Loucy (cell line): ENCODE data around the gene STX18.

Experiments used
- H2AFZ ChIP-seq: fragments of 200-600 bp; sonication (generic); 2 replicates; pipeline ENCODE4 v1.6.0; 2016; ENCODE audit warnings: antibody characterized with exemption, mild to moderate bottlenecking, low read length, moderate library complexity
- H3F3A ChIP-seq: fragments of 200-600 bp; 2 replicates; pipeline ENCODE4 v1.6.0; 2016; ENCODE audit warnings: antibody characterized with exemption, low read depth, mild to moderate bottlenecking
- H3K27me3 ChIP-seq: fragments of 200-600 bp; sonication (generic); 2 replicates; pipeline ENCODE4 v1.6.1; 2014; ENCODE audit warnings: low read length, mild to moderate bottlenecking; ENCODE audit not compliant: insufficient read depth, poor library complexity, severe bottlenecking
- H3K36me3 ChIP-seq: fragments of 200-600 bp; sonication (generic); 2 replicates; pipeline ENCODE4 v1.6.1; 2016; ENCODE audit warnings: low read length; ENCODE audit not compliant: insufficient read depth
- H3K4me1 ChIP-seq: fragments of 200-600 bp; sonication (generic); 2 replicates; pipeline ENCODE4 v1.5.1; 2014; ENCODE audit warnings: low read length, mild to moderate bottlenecking; ENCODE audit not compliant: insufficient read depth, poor library complexity, severe bottlenecking
- H3K4me2 ChIP-seq: fragments of 200-600 bp; sonication (generic); 2 replicates; pipeline ENCODE4 v1.6.0; 2014; ENCODE audit warnings: antibody characterized with exemption, low read length, low read depth, mild to moderate bottlenecking; ENCODE audit not compliant: poor library complexity, severe bottlenecking
- H3K4me3 ChIP-seq: fragments of 200-600 bp; sonication (generic); 2 replicates; pipeline ENCODE4 v1.5.1; 2014; ENCODE audit warnings: low read length, mild to moderate bottlenecking, mixed read lengths; ENCODE audit not compliant: poor library complexity, severe bottlenecking
- H3K79me2 ChIP-seq: fragments of 200-600 bp; sonication (generic); 2 replicates; pipeline ENCODE4 v1.6.1; 2014; ENCODE audit warnings: low read length; ENCODE audit not compliant: insufficient read depth
- H3K9ac ChIP-seq: fragments of 200-600 bp; sonication (generic); 2 replicates; pipeline ENCODE4 v1.6.0; 2014; ENCODE audit warnings: mild to moderate bottlenecking, low read depth, low read length, moderate library complexity; ENCODE audit not compliant: poor library complexity, severe bottlenecking
- H3K9me2 ChIP-seq: fragments of 200-600 bp; sonication (generic); replicated peaks from 2 replicates; pipeline ENCODE4 v1.6.1; 2016; ENCODE audit warnings: low read depth, low read length, mixed read lengths
- H3K9me3 ChIP-seq: fragments of 200-600 bp; sonication (generic); 2 replicates; pipeline ENCODE4 v1.6.1; 2014; ENCODE audit warnings: mild to moderate bottlenecking, antibody characterized with exemption, low read length, low read depth; ENCODE audit not compliant: insufficient read depth
- H4K20me1 ChIP-seq: fragments of 200-600 bp; sonication (generic); 2 replicates; pipeline ENCODE4 v1.6.0; 2014; ENCODE audit warnings: antibody characterized with exemption, low read length, mild to moderate bottlenecking; ENCODE audit not compliant: insufficient read depth, poor library complexity, severe bottlenecking
- EZH2phosphoT487 ChIP-seq: fragments of 200-600 bp; IDR thresholded peaks from 2 replicates; pipeline ENCODE4 v1.6.1; 2018; ENCODE audit warnings: antibody characterized with exemption, mild to moderate bottlenecking, moderate library complexity, borderline replicate concordance
- TF ChIP-seq, protein P1 (sequence below): fragments of 200-600 bp; sonication (generic); conservative IDR thresholded peaks from 2 replicates; pipeline ENCODE4 v1.5.1; 2014; ENCODE audit warnings: mild to moderate bottlenecking, antibody characterized with exemption, low read length

STX18 gene

DNA sequence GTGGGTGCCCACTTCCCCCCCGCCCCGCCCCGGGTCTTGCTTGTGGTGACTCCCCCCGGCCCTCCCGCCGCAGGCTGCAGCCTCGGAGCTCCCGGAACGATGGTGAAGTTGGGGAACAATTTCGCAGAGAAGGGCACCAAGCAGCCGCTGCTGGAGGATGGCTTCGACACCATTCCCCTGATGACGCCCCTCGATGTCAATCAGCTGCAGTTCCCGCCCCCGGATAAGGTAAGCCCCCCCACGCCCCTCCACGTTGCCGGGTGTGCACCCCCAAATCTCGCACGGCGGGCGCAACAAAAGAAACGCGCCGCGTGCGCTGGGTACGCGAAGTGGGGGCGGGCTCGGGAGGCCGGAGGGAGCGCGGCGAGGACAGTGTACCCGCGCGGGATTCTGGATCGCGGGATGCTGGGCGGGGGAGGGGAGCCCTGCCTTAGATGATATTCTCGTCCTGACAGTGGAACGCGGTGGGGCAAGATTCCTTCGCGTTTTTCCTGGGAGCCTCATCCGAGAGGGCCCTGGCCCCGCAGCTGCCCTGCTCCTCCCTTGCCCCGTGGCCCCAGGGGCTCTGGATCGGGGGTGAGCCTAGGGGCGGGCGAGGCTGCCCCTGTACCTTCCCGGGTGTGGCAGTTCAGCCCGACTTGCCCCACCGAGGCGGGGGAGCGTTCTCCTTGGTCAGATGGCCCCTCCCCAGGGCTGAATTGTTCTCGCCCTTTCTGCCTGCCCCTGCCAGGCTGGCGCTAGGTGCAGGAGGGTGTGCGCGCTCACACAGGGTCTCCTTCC lies 154.1 kb downstream of the STX18 start:
- H3K9me3 ChIP-seq: no peaks in the 10 kb centered on the region
- H3K4me3 ChIP-seq: peak overlapping the region; percentile 74
- no peaks in the 10 kb centered on the region for H4K20me1 ChIP-seq
- H3K79me2 ChIP-seq: no peaks in the 10 kb centered on the region
- peaks cover 24% of the 10 kb centered on the region for H3K27me3 ChIP-seq
- H3K9ac ChIP-seq: no peak overlapping the region
- no peak overlapping the region for H2AFZ ChIP-seq
- no peaks in the 10 kb centered on the region for H3K9me2 ChIP-seq
- H3K36me3 ChIP-seq: no peaks in the 10 kb centered on the region
- H3K4me1 ChIP-seq: peaks cover 11% of the 10 kb centered on the region
- H3F3A ChIP-seq: no peaks in the 10 kb centered on the region
- H3K4me2 ChIP-seq: peak overlapping the region; percentile 81
- TF ChIP-seq, protein P1, sequence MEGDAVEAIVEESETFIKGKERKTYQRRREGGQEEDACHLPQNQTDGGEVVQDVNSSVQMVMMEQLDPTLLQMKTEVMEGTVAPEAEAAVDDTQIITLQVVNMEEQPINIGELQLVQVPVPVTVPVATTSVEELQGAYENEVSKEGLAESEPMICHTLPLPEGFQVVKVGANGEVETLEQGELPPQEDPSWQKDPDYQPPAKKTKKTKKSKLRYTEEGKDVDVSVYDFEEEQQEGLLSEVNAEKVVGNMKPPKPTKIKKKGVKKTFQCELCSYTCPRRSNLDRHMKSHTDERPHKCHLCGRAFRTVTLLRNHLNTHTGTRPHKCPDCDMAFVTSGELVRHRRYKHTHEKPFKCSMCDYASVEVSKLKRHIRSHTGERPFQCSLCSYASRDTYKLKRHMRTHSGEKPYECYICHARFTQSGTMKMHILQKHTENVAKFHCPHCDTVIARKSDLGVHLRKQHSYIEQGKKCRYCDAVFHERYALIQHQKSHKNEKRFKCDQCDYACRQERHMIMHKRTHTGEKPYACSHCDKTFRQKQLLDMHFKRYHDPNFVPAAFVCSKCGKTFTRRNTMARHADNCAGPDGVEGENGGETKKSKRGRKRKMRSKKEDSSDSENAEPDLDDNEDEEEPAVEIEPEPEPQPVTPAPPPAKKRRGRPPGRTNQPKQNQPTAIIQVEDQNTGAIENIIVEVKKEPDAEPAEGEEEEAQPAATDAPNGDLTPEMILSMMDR: no peak
- no peak for TF ChIP-seq EZH2phosphoT487

DNA sequence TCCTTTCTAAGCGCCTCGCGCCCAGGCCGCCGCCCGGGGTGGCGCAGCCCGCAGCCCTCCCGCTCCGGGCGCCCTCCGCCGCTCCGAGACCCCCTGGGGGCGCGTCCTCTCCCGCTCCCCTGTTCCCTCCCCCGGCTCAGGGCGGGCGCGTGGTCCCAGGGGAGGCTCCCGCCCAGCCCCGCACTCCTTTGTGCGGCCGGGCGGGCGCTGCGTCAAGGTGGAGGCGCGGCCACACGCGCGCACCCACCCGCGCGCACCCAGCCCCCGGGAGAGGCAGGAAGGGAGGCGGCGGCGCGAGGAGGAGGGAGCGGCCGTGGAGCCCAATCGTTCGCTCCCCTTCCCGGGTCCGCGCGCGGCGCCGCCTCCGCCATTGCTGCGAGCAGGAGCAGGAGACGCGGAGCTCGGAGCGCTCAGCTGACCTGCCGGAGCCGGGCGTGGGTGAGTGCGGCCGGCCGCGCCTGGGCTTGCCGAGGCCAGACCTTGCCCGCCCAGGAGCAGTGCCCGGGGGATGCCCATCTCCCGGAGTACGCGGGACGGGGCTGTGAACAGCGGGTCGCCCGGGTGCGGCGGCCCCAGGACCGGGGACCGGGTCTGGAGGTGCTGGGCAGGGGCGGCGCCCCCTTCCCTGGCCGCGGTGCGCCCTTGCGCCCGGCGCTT lies 155.0 kb downstream of the STX18 start, which contains the start of gene NSG1:
Gene NSG1, plus strand, starts transcription at position 367 of the 657 bp plus-strand sequence. CDS start 528 bp downstream, outside the sequence.
- Histone ChIP-seq H3F3A (no peaks in the 10 kb centered on the region), H3K4me2 (peak within 1 kb of the TSS; percentile 81), H3K36me3 (no peaks in the 10 kb centered on the region), H2AFZ (peak within 1 kb of the TSS; percentile 73), H3K9me3 (no peaks in the 10 kb centered on the region), H3K9me2 (no peaks in the 10 kb centered on the region), H3K27me3 (peaks cover 24% of the 10 kb centered on the region), H3K79me2 (no peaks in the 10 kb centered on the region), H3K4me1 (peaks cover 11% of the 10 kb centered on the region), H3K9ac (peak within 1 kb of the TSS; percentile 18), H3K4me3 (peak within 1 kb of the TSS; percentile 74), H4K20me1 (no peaks in the 10 kb centered on the region)
- TF ChIP-seq, protein P1: no peak
- no peak for TF ChIP-seq EZH2phosphoT487

DNA sequence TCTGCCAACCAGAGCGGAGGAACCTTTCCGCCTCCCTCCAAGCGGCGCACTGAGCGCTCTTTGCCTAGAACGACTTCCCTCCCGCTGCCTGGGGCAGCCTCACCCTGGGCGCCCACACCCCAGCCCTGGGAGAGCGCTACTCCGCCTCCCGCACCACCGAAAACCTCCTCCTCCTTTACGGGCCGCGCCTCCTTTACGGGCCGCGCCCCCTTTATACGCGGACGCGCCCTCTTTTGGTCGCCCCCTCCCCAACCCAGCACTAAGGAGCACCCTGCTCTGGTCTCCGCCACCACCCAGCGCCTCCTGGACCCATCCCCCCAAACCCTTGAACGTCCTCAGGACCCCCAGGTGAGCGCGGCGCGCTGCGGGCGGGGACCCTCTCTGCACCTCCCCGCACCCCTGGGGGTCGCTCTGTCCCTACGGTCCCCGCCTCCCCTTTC lies 155.5 kb downstream of the STX18 start:
- Histone ChIP-seq H3K9me2 (no peaks in the 10 kb centered on the region), H3K4me3 (peak overlapping the region; percentile 74), H3K9me3 (no peaks in the 10 kb centered on the region), H3K79me2 (no peaks in the 10 kb centered on the region), H2AFZ (peak overlapping the region; percentile 73), H3F3A (no peaks in the 10 kb centered on the region), H3K36me3 (no peaks in the 10 kb centered on the region), H4K20me1 (no peaks in the 10 kb centered on the region), H3K4me2 (peak overlapping the region; percentile 81), H3K9ac (peak overlapping the region; percentile 18), H3K4me1 (peaks cover 11% of the 10 kb centered on the region), H3K27me3 (peaks cover 24% of the 10 kb centered on the region)
- TF ChIP-seq, protein P1: no peak; the same call in 1 of the 2 replicates
- no peak for TF ChIP-seq EZH2phosphoT487
